Right lobe of liver (tissue), 4 donors: ENCODE data around the gene USP30.

Experiments used
- CTCF ChIP-seq, 4 donors: fragments of 200-600 bp in 3 of 4; fragments of 450-650 bp in 1 of 4; IDR thresholded peaks; one replicate each; pipeline versions ENCODE4 v1.5.1 to v1.8.0; 2016 to 2022; ENCODE audit warnings: antibody characterized with exemption in 4 of 4, mild to moderate bottlenecking in 2 of 4
- POLR2A ChIP-seq: fragments of 450-650 bp; IDR thresholded peaks from one replicate; pipeline ENCODE4 v1.6.1; 2017; ENCODE audit warnings: antibody characterized with exemption, mild to moderate bottlenecking
- donor health status: DM: no; HTN: no; CAD: no.
- donor health status: DM: no; HTN: no; CAD: no.
- donor health status: DM: no; HTN: yes; CAD: no.

GRCh38 chr12:109044241-109044640 is 8.1 kb upstream of the USP30 start:
- TF ChIP-seq POLR2A: no peak
- no peak for TF ChIP-seq CTCF (IDR thresholded peaks at IDR 0.05)
